RWPE1 (cell line): ENCODE results near the gene ZBTB22.
A peak's percentile ranks its signal among the peaks of the same experiment; 100 is the strongest.

Experiments used
- CTCF ChIA-PET: fragments of 350-600 bp; sonication (Branson Sonifier 250); formaldehyde crosslinking; extraction: SDS; loops from one replicate; lab custom pipeline; 2021; lab: Yijun Ruan, JAX
- POLR2A ChIA-PET: fragments of 400-600 bp; formaldehyde crosslinking; extraction: SDS; loops from one replicate; lab custom pipeline; 2020; ENCODE audit warnings: antibody characterized with exemption; ENCODE audit not compliant: low non-redundant PET; lab: Yijun Ruan, JAX
- DNase-seq: peaks from one replicate; pipeline ENCODE4 v3.0.0; 2012; ENCODE audit warnings: low spot score
- H3K27ac ChIP-seq: fragments of 450-650 bp; 2 replicates; pipeline ENCODE4 v1.5.1; 2017
- CTCF ChIP-seq: fragments of 450-650 bp; conservative IDR thresholded peaks from 2 replicates; pipeline ENCODE4 v1.5.1; 2017; ENCODE audit warnings: low read depth, mild to moderate bottlenecking

Gene ZBTB22

GRCh38 chr6:33313105-33313708 is 4.3 kb downstream of the ZBTB22 start:
- ChIA-PET POLR2A (interaction anchor here (0.5 kb wide), 1 partner anchor 81 kb away, joined by 5 read pairs; no protein-coding TSS in a partner anchor), CTCF (interaction anchor here (0.6 to 2.8 kb wide), 2 partner anchors 14 to 552 kb away, joined by 3 to 15 read pairs; partner anchors contain the start of gene RGL2)
- no peak for DNase-seq
- peak overlapping the region; percentile 95 for H3K27ac ChIP-seq
- no peak for TF ChIP-seq CTCF

GRCh38 chr6:33312361-33313104 is 5.0 kb downstream of the ZBTB22 start:
- ChIA-PET POLR2A (interaction anchor here (0.5 kb wide), 1 partner anchor 80 kb away, joined by 5 read pairs; no protein-coding TSS in a partner anchor), CTCF (interaction anchor here (0.7 to 2.8 kb wide), 2 partner anchors 13 to 33 kb away, joined by 3 to 15 read pairs; partner anchors contain the start of gene RGL2)
- TF ChIP-seq CTCF, result no peak
- H3K27ac ChIP-seq, result peak overlapping the region; percentile 95
- DNase-seq, result peak; percentile 90

GRCh38 chr6:33306356-33306755 is 11.2 kb downstream of the ZBTB22 start:
- no peak for TF ChIP-seq CTCF
- H3K27ac ChIP-seq, result no peak overlapping the region
- CTCF ChIA-PET, result no interaction called here
- DNase-seq, result no peak
- POLR2A ChIA-PET, result no interaction called here

GRCh38 chr6:33305052-33305451 is 12.5 kb downstream of the ZBTB22 start:
- DNase-seq, result no peak
- TF ChIP-seq CTCF, result no peak
- H3K27ac ChIP-seq, result peak overlapping the region; percentile 38
- CTCF ChIA-PET, result interaction anchor here (0.6 to 1.1 kb wide), 2 partner anchors 11 to 40 kb away, joined by 3 read pairs; no protein-coding TSS in a partner anchor
- POLR2A ChIA-PET, result no interaction called here

- CTCF ChIA-PET, result interaction anchor here (1.1 kb wide), 1 partner anchor 12 kb away, joined by 3 read pairs; no protein-coding TSS in a partner anchor
- POLR2A ChIA-PET, result no interaction called here
- no peak for DNase-seq
- H3K27ac ChIP-seq, result peak overlapping the region; percentile 31
- TF ChIP-seq CTCF, result no peak
Observed at GRCh38 chr6:33304216-33304615, 13.3 kb downstream of the ZBTB22 start.

- POLR2A ChIA-PET, result interaction anchor here (0.7 kb wide), 1 partner anchor 41 kb away, joined by 3 read pairs; no protein-coding TSS in a partner anchor
- no peak for TF ChIP-seq CTCF
Observed at GRCh38 chr6:33301877-33302276, 15.7 kb downstream of the ZBTB22 start.

More at GRCh38 chr6:33301877-33302276, 15.7 kb downstream of the ZBTB22 start:
- no peak for DNase-seq
- peak overlapping the region; percentile 38 for H3K27ac ChIP-seq
- CTCF ChIA-PET, result no interaction called here
